HEK293 (cell line): ENCODE measurements around the gene RBM19.

Experiments
- AEBP2 ChIP-seq: fragments of 450-650 bp; formaldehyde crosslinking; IDR thresholded peaks from 2 replicates; pipeline ENCODE4 v1.5.1; 2016; ENCODE audit warnings: missing biosample characterization, missing genetic modification characterization, borderline replicate concordance
- BCL11A ChIP-seq: fragments of 450-650 bp; formaldehyde crosslinking; IDR thresholded peaks from 2 replicates; pipeline ENCODE4 v1.5.1; 2016; ENCODE audit warnings: low read depth, missing biosample characterization, missing genetic modification characterization
- CTCF ChIP-seq: fragments of 450-650 bp; formaldehyde crosslinking; IDR thresholded peaks from 2 replicates; pipeline ENCODE4 v1.5.1; 2016; ENCODE audit warnings: missing biosample characterization, missing genetic modification characterization
- KLF16 ChIP-seq: fragments of 450-650 bp; formaldehyde crosslinking; IDR thresholded peaks from 2 replicates; pipeline ENCODE4 v1.5.1; 2017; ENCODE audit warnings: missing biosample characterization, missing genetic modification characterization
- ZBTB17 ChIP-seq: fragments of 450-650 bp; formaldehyde crosslinking; IDR thresholded peaks from 2 replicates; pipeline ENCODE4 v1.5.1; 2016; ENCODE audit warnings: missing biosample characterization, missing genetic modification characterization
- ZBTB8A ChIP-seq: fragments of 450-650 bp; formaldehyde crosslinking; IDR thresholded peaks from 2 replicates; pipeline ENCODE4 v1.5.1; 2016; ENCODE audit warnings: missing biosample characterization, missing genetic modification characterization
- ZNF146 ChIP-seq: fragments of 450-650 bp; formaldehyde crosslinking; IDR thresholded peaks from 2 replicates; pipeline ENCODE4 v1.5.1; 2016; ENCODE audit warnings: missing biosample characterization, missing genetic modification characterization
- ZNF585B ChIP-seq: fragments of 450-650 bp; formaldehyde crosslinking; IDR thresholded peaks from 2 replicates; pipeline ENCODE4 v1.5.1; 2016; ENCODE audit warnings: missing biosample characterization, missing genetic modification characterization
- ZNF660 ChIP-seq: fragments of 450-650 bp; IDR thresholded peaks from 2 replicates; pipeline ENCODE4 v1.5.1; 2018; ENCODE audit warnings: missing biosample characterization, mild to moderate bottlenecking, missing genetic modification characterization
- ZNF777 ChIP-seq: fragments of 450-650 bp; formaldehyde crosslinking; IDR thresholded peaks from 2 replicates; pipeline ENCODE4 v1.5.1; 2017; ENCODE audit warnings: missing biosample characterization, missing genetic modification characterization, borderline replicate concordance

GRCh38 chr12:113914176-113914575 is 51.9 kb downstream of the RBM19 start:
- TF ChIP-seq AEBP2 (tag by site-specific recombination) (no peak), ZNF585B (no peak), ZNF777 (tag by site-specific recombination) (no peak), CTCF (tag by site-specific recombination) (no peak), ZBTB17 (no peak), KLF16 (tag by site-specific recombination) (no peak), ZNF660 (tag by site-specific recombination) (no peak), ZNF146 (no peak), BCL11A (tag by site-specific recombination) (no peak), ZBTB8A (tag by site-specific recombination) (no peak)
